Lower leg skin (tissue), 4 donors: ENCODE measurements around the gene TACSTD2. TPM values are rescaled to one million over a fixed set of nuclear protein-coding genes. Genes with fewer than 3 reads are reported as not detected.
"Not testable (repeated sequence)": the region's sequence is repeated elsewhere in the genome, so short reads cannot be mapped to it uniquely, and the experiment has no call there.

ENCODE experiments used
- DNase-seq, 2 donors: peaks; one replicate each; pipeline ENCODE4 v3.0.0-alpha.2; 2019; ENCODE audit warnings: low spot score in 2 of 2
- H3K4me3 ChIP-seq: fragments of 200-600 bp; sonication (generic); 2 replicates; pipeline ENCODE4 v1.5.1; 2017; ENCODE audit warnings: mild to moderate bottlenecking, low read depth; ENCODE audit not compliant: poor library complexity, severe bottlenecking
- CTCF ChIP-seq, 3 donors: fragments of 450-650 bp; IDR thresholded peaks; one replicate each; pipeline ENCODE4 v1.5.1; 2016; ENCODE audit warnings: antibody characterized with exemption in 3 of 3, mild to moderate bottlenecking in 3 of 3, moderate library complexity in 2 of 3
- POLR2A ChIP-seq, 2 donors: fragments of 450-650 bp; IDR thresholded peaks; one replicate each; pipeline ENCODE4 v1.6.1; 2016 to 2017; ENCODE audit warnings: antibody characterized with exemption in 2 of 2, mild to moderate bottlenecking in 1 of 2, moderate library complexity in 1 of 2
- WGBS, 2 donors: methylation state at CpG; one replicate each; pipeline ENCODE4 v1.1.5; 2018; 5-methylcytosine and 5-hydroxymethylcytosine counted together
- intact Hi-C: fragments of 100-400 bp; cut with DNase I; formaldehyde crosslinking; loops from one replicate; pipeline ENCODE4 v1.15.0; 2023; ENCODE audit warnings: low total_unique reads
- total RNA-seq, 4 donors: library from RNA; depleted of rRNA; stranded (reverse); fragments of >200 nt; gene quantifications; one replicate each; pipeline ENCODE4 v1.1.0, GENCODE V29; 2016

Gene TACSTD2
- total RNA-seq, 4 donors from 2014 or later: 672 to 1,075 (median 946) TPM

- intact Hi-C loops: no loop called here
Observed at GRCh38 chr1:58543260-58543659, 33.8 kb downstream of the TACSTD2 start.

GRCh38 chr1:58539553-58539952 lies 37.5 kb downstream of the TACSTD2 start:
- no peak for TF ChIP-seq CTCF (IDR thresholded peaks at IDR 0.05)
- no peak for TF ChIP-seq POLR2A (IDR thresholded peaks at IDR 0.05)
- H3K4me3 ChIP-seq: no peak overlapping the region
- intact Hi-C loops: no loop called here
- WGBS, 2 donors: 69 to 78% methylated on average over 2 of the region's 2 CpGs
- DNase-seq: no peak

More at GRCh38 chr1:58543260-58543659, 33.8 kb downstream of the TACSTD2 start:
- TF ChIP-seq CTCF (IDR thresholded peaks at IDR 0.05) (no peak), POLR2A (IDR thresholded peaks at IDR 0.05) (no peak)
- DNase-seq: no peak
- 78 to 81% methylated on average over 1 of the region's 1 CpG for WGBS, 2 donors
- no peak overlapping the region for H3K4me3 ChIP-seq

- 92 to 94% methylated on average over 3 of the region's 3 CpGs for WGBS, 2 donors
Observed at GRCh38 chr1:58538821-58539220, 38.2 kb downstream of the TACSTD2 start.

GRCh38 chr1:58531842-58532241 lies 45.2 kb downstream of the TACSTD2 start:
- H3K4me3 ChIP-seq, intact Hi-C loops, DNase-seq: not testable (repeated sequence)
- 89 to 94% methylated on average over 1 of the region's 1 CpG for WGBS, 2 donors

More at GRCh38 chr1:58538821-58539220, 38.2 kb downstream of the TACSTD2 start:
- H3K4me3 ChIP-seq: no peak overlapping the region
- no peak for DNase-seq
- intact Hi-C loops: no loop called here
- TF ChIP-seq CTCF (IDR thresholded peaks at IDR 0.05) (no peak), POLR2A (IDR thresholded peaks at IDR 0.05) (no peak)

- intact Hi-C loops: no loop called here
- TF ChIP-seq CTCF (IDR thresholded peaks at IDR 0.05) (no peak), POLR2A (IDR thresholded peaks at IDR 0.05) (no peak)
- 95 to 98% methylated on average over 1 of the region's 1 CpG for WGBS, 2 donors
- H3K4me3 ChIP-seq: no peak overlapping the region
- no peak for DNase-seq
Observed at GRCh38 chr1:58529284-58529683, 47.8 kb downstream of the TACSTD2 start.

GRCh38 chr1:58528518-58528917 lies 48.5 kb downstream of the TACSTD2 start:
- DNase-seq: no peak
- no peak overlapping the region for H3K4me3 ChIP-seq
- no peak for TF ChIP-seq POLR2A (IDR thresholded peaks at IDR 0.05)
- 64 to 68% methylated on average over 3 of the region's 3 CpGs for WGBS, 2 donors
- intact Hi-C loops: no loop called here

Other genes starting within 250 kb of the TACSTD2 start
- 10 to 100 TPM; 14.3 to 25.2 (median 20.0) TPM for gene OMA1, start 30.5 kb downstream of the TACSTD2 start, total RNA-seq
- gene MYSM1, start 122.8 kb upstream of the TACSTD2 start, total RNA-seq: 10 to 100 TPM; 13.0 to 16.5 (median 15.6) TPM
- gene JUN, start 206.8 kb upstream of the TACSTD2 start, total RNA-seq: 100 to 1,000 TPM in 3 of 4 donors, 10 to 100 TPM in 1; 93.8 to 589 (median 205) TPM